B cell (primary cell): Measurements from ENCODE around the gene COMMD4. TPM values are rescaled to one million over a fixed set of nuclear protein-coding genes. Genes with fewer than 3 reads are reported as not detected.

Experiments
- ATAC-seq: fragments of 200-7000 bp; cut with Tn5 transposase; one replicate; pipeline ENCODE4 v1.10.0; 2021; ENCODE audit warnings: low read depth, mild to moderate bottlenecking, moderate number of reproducible peaks, moderate library complexity
- CTCF ChIA-PET: fragments of 350-600 bp; sonication (Branson Sonifier 250); formaldehyde crosslinking; loops from one replicate; lab custom pipeline; 2021; ENCODE audit warnings: antibody characterized with exemption, inconsistent platforms; lab: Charles Lee
- POLR2A ChIA-PET: fragments of 350-600 bp; sonication (Branson Sonifier 250); formaldehyde crosslinking; loops from one replicate; lab custom pipeline; 2021; ENCODE audit warnings: antibody characterized with exemption; lab: Charles Lee
- DNase-seq: peaks from one replicate; pipeline ENCODE4 v3.0.0; 2013
- H2AFZ ChIP-seq: 2 replicates; pipeline ENCODE4 v1.6.1; 2012; ENCODE audit warnings: mild to moderate bottlenecking, low read depth, low read length; ENCODE audit not compliant: insufficient read depth, poor library complexity, severe bottlenecking
- H3K27ac ChIP-seq, 2 donors: 1 replicate in 1 of 2; 2 replicates in 1 of 2; pipeline ENCODE4 v1.5.1; 2012 to 2013; ENCODE audit warnings: low read length in 2 of 2, mild to moderate bottlenecking in 2 of 2, moderate library complexity in 1 of 2
- H3K27me3 ChIP-seq, 4 experiments: fragments of 200-600 bp in 1 of 4; sonication (generic) in 1 of 4; replicated peaks in 1 of 4; 1 replicate in 2 of 4; 2 replicates in 2 of 4; pipeline versions ENCODE4 v1.6.1 to v1.7.0; 2013 to 2016; ENCODE audit warnings: low read length in 3 of 4, mild to moderate bottlenecking in 2 of 4, mixed read lengths in 1 of 4, moderate library complexity in 1 of 4; ENCODE audit not compliant: insufficient read depth in 4 of 4, control insufficient read depth in 3 of 4; ENCODE audit errors: control extremely low read depth in 1 of 4
- H3K36me3 ChIP-seq, 2 experiments: replicated peaks in 1 of 2; 1 replicate in 1 of 2; 2 replicates in 1 of 2; pipeline versions ENCODE4 v1.6.1 to v1.7.1; 2013; ENCODE audit warnings: low read length in 1 of 2; ENCODE audit not compliant: insufficient read depth in 2 of 2, control insufficient read depth in 1 of 2; ENCODE audit errors: control extremely low read depth in 1 of 2, extremely low read depth in 1 of 2
- H3K4me1 ChIP-seq, 2 donors: fragments of 200-600 bp in 1 of 2; sonication (generic) in 1 of 2; 1 replicate in 1 of 2; 2 replicates in 1 of 2; pipeline versions ENCODE4 v1.5.1 to v1.6.1; 2013 to 2017; ENCODE audit warnings: low read length in 2 of 2; ENCODE audit not compliant: control insufficient read depth in 2 of 2, insufficient read depth in 2 of 2
- H3K4me2 ChIP-seq: replicated peaks from 2 replicates; pipeline ENCODE3; 2012; ENCODE audit warnings: mild to moderate bottlenecking, low read depth, low read length; ENCODE audit not compliant: poor library complexity, severe bottlenecking
- H3K4me3 ChIP-seq, 5 experiments: fragments of 200-600 bp in 1 of 5; sonication (generic) in 1 of 5; 1 replicate in 3 of 5; 2 replicates in 2 of 5; pipeline versions ENCODE4 v1.5.1 to v1.7.0; 2011 to 2016; ENCODE audit warnings: low read length in 4 of 5, mild to moderate bottlenecking in 4 of 5, low read depth in 2 of 5, control low read depth in 1 of 5, moderate library complexity in 1 of 5; ENCODE audit not compliant: insufficient read depth in 1 of 5; ENCODE audit errors: control extremely low read depth in 1 of 5, extremely low read depth in 1 of 5
- H3K79me2 ChIP-seq: fragments of 200-600 bp; sonication (generic); one replicate; pipeline ENCODE4 v1.6.0; 2016; ENCODE audit warnings: low read length; ENCODE audit not compliant: control insufficient read depth, insufficient read depth
- H3K9ac ChIP-seq: fragments of 200-600 bp; sonication (generic); 2 replicates; pipeline ENCODE4 v1.6.1; 2017; ENCODE audit warnings: mild to moderate bottlenecking, low read length, moderate library complexity
- H3K9me3 ChIP-seq, 3 donors: one replicate each; pipeline versions ENCODE4 v1.6.1 to v1.7.1; 2013; ENCODE audit warnings: low read length in 2 of 3; ENCODE audit not compliant: control insufficient read depth in 2 of 3, insufficient read depth in 1 of 3; ENCODE audit errors: control extremely low read depth in 1 of 3
- H4K20me1 ChIP-seq: 2 replicates; pipeline ENCODE4 v1.6.0; 2012; ENCODE audit warnings: mild to moderate bottlenecking, low read length; ENCODE audit not compliant: insufficient read depth, control insufficient read depth, poor library complexity, severe bottlenecking
- H3K27ac Mint-ChIP-seq: one replicate; pipeline ENCODE4 v1.8.0; 2021; ENCODE audit warnings: mixed read lengths
- H3K27me3 Mint-ChIP-seq: one replicate; pipeline ENCODE4 v1.8.0; 2021; ENCODE audit warnings: mixed read lengths
- H3K4me1 Mint-ChIP-seq: one replicate; pipeline ENCODE4 v1.8.0; 2021; ENCODE audit warnings: mixed read lengths
- H3K4me3 Mint-ChIP-seq: one replicate; pipeline ENCODE4 v1.8.0; 2021; ENCODE audit warnings: mixed read lengths
- H3K9me3 Mint-ChIP-seq: one replicate; pipeline ENCODE4 v1.8.0; 2022; ENCODE audit warnings: mixed read lengths; ENCODE audit not compliant: insufficient read depth
- EZH2 ChIP-seq: IDR thresholded peaks from 2 replicates; pipeline ENCODE4 v1.6.1; 2012; ENCODE audit warnings: borderline replicate concordance, low read depth, mild to moderate bottlenecking, moderate library complexity, low read length; ENCODE audit not compliant: insufficient read depth, poor library complexity, severe bottlenecking
- WGBS: methylation state at CpG from one replicate; pipeline ENCODE4 v1.1.5; 2013; ENCODE audit warnings: missing lambda C conversion rate; ENCODE audit not compliant: insufficient coverage; 5-methylcytosine and 5-hydroxymethylcytosine counted together
- intact Hi-C: fragments of 100-400 bp; cut with micrococcal nuclease; formaldehyde crosslinking; loops from one replicate; pipeline ENCODE4 v1.10.0; 2022
- polyA plus RNA-seq: library from polyadenylated mRNA; depleted of rRNA; stranded (reverse); fragments of >200 nt; gene quantifications from 2 replicates; pipeline ENCODE4 v1.2.3, GENCODE V29; 2012
- total RNA-seq, 2 donors: library from RNA; stranded (reverse); fragments of 120-200 nt in 1 of 2; gene quantifications; 1 replicate in 1 of 2; 2 replicates in 1 of 2; pipeline versions ENCODE4 v1.2.3 to v1.2.4, GENCODE V29; 2013 to 2022
- TF ChIP-seq, protein P1 (sequence below): fragments of 200-600 bp; IDR thresholded peaks from one replicate; pipeline ENCODE4 v1.8.0; 2022; ENCODE audit warnings: antibody characterized with exemption, mild to moderate bottlenecking

Gene COMMD4
- total and polyA plus RNA-seq, 2 donors (not counting 1 experiment from before 2014, with no cell fraction given), result 57.9 to 63.5 TPM

DNA sequence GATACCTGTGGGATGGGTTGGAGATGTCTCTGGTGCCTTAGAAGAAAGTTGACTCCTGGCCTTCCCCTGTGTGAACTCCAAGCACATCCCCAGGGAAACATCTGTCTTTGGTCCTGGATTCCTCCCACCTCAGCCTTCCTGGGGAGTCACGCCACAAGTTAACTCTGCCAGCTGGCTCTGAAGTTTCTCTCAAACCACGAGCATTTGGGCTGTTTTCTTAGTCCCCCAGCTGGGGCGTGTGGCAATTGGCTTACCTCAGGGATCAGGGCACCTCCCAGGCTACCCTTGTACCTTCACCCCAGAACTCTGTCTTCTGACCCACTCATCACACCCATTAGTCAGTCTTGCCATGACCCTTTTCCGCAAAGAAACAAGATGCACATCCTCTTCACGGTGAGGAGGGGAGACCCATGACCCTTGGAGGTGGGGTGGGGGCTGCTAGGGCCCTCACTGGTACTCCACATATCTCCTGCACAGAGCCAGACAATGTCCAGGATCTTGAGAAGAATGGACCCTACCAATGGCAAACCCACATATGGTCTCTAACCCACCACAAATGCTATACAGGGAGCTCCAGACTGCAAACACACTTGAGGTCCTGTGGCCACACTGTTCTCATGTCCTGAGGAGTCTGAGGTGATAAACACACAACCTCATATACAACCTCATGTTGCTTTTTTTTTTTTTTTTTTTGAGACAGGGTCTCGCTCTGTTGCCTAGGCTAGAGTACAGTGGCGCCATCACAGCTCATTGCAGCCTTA is 14.9 kb downstream of the COMMD4 start:
- 39% methylated on average over 4 of the region's 7 CpGs for WGBS
- Histone ChIP-seq H3K9ac (no peak overlapping the region), H3K36me3 (peaks cover 0 to 18% of the 10 kb centered on the region in 2 experiments), H3K27ac (peak overlapping the region; percentile 84 to 92), H4K20me1 (no peaks in the 10 kb centered on the region), H3K27me3 (no peaks in the 10 kb centered on the region), H2AFZ (no peak overlapping the region), H3K4me1 (peaks cover 31 to 47% of the 10 kb centered on the region in 2 donors), H3K79me2 (no peaks in the 10 kb centered on the region), H3K4me3 (no peak overlapping the region), H3K9me3 (peaks cover 0 to 53% (median 27%) of the 10 kb centered on the region in 3 donors), H3K4me2 (peak overlapping the region; percentile 39)
- Mint-ChIP-seq H3K4me1 (peaks cover 38% of the 10 kb centered on the region), H3K9me3 (peaks cover 8% of the 10 kb centered on the region), H3K4me3 (peak overlapping the region; percentile 80), H3K27me3 (no peaks in the 10 kb centered on the region), H3K27ac (peak overlapping the region; percentile 98)
- TF ChIP-seq, protein P1, sequence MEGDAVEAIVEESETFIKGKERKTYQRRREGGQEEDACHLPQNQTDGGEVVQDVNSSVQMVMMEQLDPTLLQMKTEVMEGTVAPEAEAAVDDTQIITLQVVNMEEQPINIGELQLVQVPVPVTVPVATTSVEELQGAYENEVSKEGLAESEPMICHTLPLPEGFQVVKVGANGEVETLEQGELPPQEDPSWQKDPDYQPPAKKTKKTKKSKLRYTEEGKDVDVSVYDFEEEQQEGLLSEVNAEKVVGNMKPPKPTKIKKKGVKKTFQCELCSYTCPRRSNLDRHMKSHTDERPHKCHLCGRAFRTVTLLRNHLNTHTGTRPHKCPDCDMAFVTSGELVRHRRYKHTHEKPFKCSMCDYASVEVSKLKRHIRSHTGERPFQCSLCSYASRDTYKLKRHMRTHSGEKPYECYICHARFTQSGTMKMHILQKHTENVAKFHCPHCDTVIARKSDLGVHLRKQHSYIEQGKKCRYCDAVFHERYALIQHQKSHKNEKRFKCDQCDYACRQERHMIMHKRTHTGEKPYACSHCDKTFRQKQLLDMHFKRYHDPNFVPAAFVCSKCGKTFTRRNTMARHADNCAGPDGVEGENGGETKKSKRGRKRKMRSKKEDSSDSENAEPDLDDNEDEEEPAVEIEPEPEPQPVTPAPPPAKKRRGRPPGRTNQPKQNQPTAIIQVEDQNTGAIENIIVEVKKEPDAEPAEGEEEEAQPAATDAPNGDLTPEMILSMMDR, result no peak
- no peak for TF ChIP-seq EZH2
- intact Hi-C loops, result loop anchor here (1.0 to 5.0 kb wide), 3 partner anchors 18 to 563 kb away; partner anchors contain the start of gene MAN2C1
- POLR2A ChIA-PET, result interaction anchor here (1.1 to 2.0 kb wide), 2 partner anchors 17 to 100 kb away, joined by 3 to 4 read pairs; partner anchors contain the start of genes MAN2C1 and SIN3A
- ATAC-seq (no peak), DNase-seq (peak; percentile 58)
- CTCF ChIA-PET, result interaction anchor here (7.0 kb wide), 1 partner anchor 17 kb away, joined by 52 read pairs; the partner anchor contains the start of gene MAN2C1
